DMS53 treated with DMSO at 0.1 percent for 48 hours (cell line): ENCODE measurements around the gene CCNF.

Source experiments
- DNase-seq: peaks from one replicate; lab custom pipeline; 2025; ENCODE audit not compliant: unreplicated experiment; lab: John Stamatoyannopoulos, UW

CCNF gene

GRCh38 chr16:2500430-2500917 lies 71.2 kb downstream of the CCNF start:
- DNase-seq, result no peak

GRCh38 chr16:2500918-2501750 lies 71.9 kb downstream of the CCNF start:
- peak; percentile 39 for DNase-seq

GRCh38 chr16:2501946-2502895 lies 73.0 kb downstream of the CCNF start:
- no peak for DNase-seq

GRCh38 chr16:2505695-2506094 lies 76.4 kb downstream of the CCNF start:
- DNase-seq, result no peak

DNA sequence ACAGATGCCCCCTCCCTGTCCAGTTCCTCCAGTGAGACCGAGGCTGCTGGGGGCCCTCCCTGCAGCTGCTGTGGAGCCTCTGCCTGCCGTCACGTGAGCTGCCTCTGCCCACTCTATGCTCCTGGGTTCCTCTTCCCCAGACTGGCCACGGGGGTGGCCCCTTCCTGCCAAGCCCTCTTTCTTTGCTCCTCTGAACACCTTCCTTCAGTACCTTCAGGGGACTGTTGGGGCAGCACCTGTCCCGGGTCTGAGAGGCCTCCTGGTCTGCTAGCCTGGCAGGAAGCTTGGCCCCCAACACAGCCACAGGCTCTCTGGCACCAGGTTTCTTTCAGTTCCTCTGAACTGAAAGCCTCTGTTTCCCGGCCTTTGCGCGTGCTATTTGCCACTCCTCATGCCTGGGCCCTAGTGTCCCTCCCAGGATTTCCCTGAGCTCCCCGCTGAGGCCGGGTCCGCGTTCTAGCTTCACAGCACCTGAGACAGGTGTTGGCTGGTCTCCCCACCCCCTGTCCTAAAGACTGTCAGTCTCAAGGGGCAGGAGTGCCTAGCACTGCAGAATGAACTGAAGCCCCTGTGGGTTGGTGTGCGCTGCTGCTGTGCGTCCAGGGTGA lies 77.9 kb downstream of the CCNF start:
- DNase-seq, result no peak

DNA sequence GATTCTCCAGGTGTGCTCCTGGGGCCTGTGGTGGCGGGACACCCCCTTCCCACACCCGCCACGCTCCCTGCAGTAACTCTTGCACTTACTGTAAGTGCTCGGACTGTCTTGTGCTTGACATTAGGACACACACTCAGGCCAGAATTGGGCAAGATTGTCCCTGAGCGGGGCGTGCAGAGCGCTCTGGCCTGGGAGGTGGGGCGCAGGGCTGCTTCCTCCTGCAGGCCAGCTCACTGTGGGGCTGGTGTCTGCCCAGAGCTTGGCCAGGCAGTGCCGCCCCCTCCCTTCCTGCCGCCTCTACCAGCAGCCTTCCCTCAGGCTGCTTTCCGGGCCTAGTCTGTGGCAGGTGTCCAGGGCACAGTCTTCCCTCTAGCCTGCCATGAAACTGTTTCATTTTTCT lies 78.4 kb downstream of the CCNF start:
- DNase-seq, result no peak
